Skeletal muscle tissue (tissue), 4 donors: ENCODE results near the gene NDUFAB1. TPM values are rescaled to one million over a fixed set of nuclear protein-coding genes. Genes with fewer than 3 reads are reported as not detected.
"Not testable (repeated sequence)": the region's sequence is repeated elsewhere in the genome, so short reads cannot be mapped to it uniquely, and the experiment has no call there.

ENCODE experiments used
- H3K27ac ChIP-seq: one replicate; pipeline ENCODE4 v1.7.0; 2013; ENCODE audit warnings: mild to moderate bottlenecking, low read depth, low read length, inconsistent platforms
- H3K27me3 ChIP-seq, 3 donors: one replicate each; pipeline ENCODE4 v1.7.0; 2013; ENCODE audit warnings: low read length in 3 of 3; ENCODE audit not compliant: control insufficient read depth in 3 of 3, insufficient read depth in 3 of 3
- H3K36me3 ChIP-seq, 3 donors: one replicate each; pipeline ENCODE4 v1.7.0; 2013; ENCODE audit warnings: low read length in 3 of 3; ENCODE audit not compliant: control insufficient read depth in 3 of 3, insufficient read depth in 3 of 3
- H3K4me1 ChIP-seq, 3 donors: one replicate each; pipeline ENCODE4 v1.7.0; 2013; ENCODE audit warnings: low read length in 3 of 3, mild to moderate bottlenecking in 3 of 3; ENCODE audit not compliant: control insufficient read depth in 3 of 3, insufficient read depth in 3 of 3
- H3K4me3 ChIP-seq, 3 donors: one replicate each; pipeline ENCODE4 v1.7.0; 2013; ENCODE audit warnings: low read length in 3 of 3
- H3K9ac ChIP-seq, 3 donors: one replicate each; pipeline ENCODE4 v1.7.0; 2013; ENCODE audit warnings: low read length in 3 of 3, mild to moderate bottlenecking in 3 of 3, moderate library complexity in 2 of 3, low read depth in 1 of 3
- H3K9me3 ChIP-seq, 3 donors: one replicate each; pipeline ENCODE4 v1.7.0; 2013; ENCODE audit warnings: low read length in 3 of 3; ENCODE audit not compliant: control insufficient read depth in 3 of 3
- total RNA-seq: library from RNA; depleted of rRNA; stranded (reverse); fragments of >200 nt; gene quantifications from one replicate; pipeline ENCODE4 v1.2.3, GENCODE V29; 2014
- donor health status: Osteomylitis.

Gene NDUFAB1
- total RNA-seq, 1 donor from 2014 or later = 111 TPM

- Histone ChIP-seq H3K36me3 (peaks cover 40 to 70% (median 51%) of the 10 kb centered on the region in 3 donors), H3K9ac (no peak overlapping the region)
Measured at GRCh38 chr16:23587726-23588125, 8.4 kb downstream of the NDUFAB1 start.

GRCh38 chr16:23584186-23585076 is 11.7 kb downstream of the NDUFAB1 start:
- H3K4me3 ChIP-seq = no peak overlapping the region
- H3K9ac ChIP-seq = no peak overlapping the region
- peaks cover 43 to 65% (median 52%) of the 10 kb centered on the region in 3 donors for H3K36me3 ChIP-seq
- H3K9me3 ChIP-seq = no peaks in the 10 kb centered on the region
- H3K27me3 ChIP-seq = no peaks in the 10 kb centered on the region
- H3K4me1 ChIP-seq = peaks cover 4 to 7% (median 4%) of the 10 kb centered on the region in 3 donors
- no peak overlapping the region for H3K27ac ChIP-seq

More at GRCh38 chr16:23587726-23588125, 8.4 kb downstream of the NDUFAB1 start:
- Histone ChIP-seq H3K9me3 (no peaks in the 10 kb centered on the region), H3K4me3 (no peak overlapping the region), H3K4me1 (peaks cover 7 to 15% (median 13%) of the 10 kb centered on the region in 3 donors), H3K27me3 (no peaks in the 10 kb centered on the region), H3K27ac (no peak overlapping the region)

GRCh38 chr16:23583271-23583670 is 12.8 kb downstream of the NDUFAB1 start:
- not testable (repeated sequence) for H3K4me3 ChIP-seq, H3K4me1 ChIP-seq
- peaks cover 46 to 65% (median 59%) of the 10 kb centered on the region in 3 donors for H3K36me3 ChIP-seq

GRCh38 chr16:23581764-23582163 is 14.4 kb downstream of the NDUFAB1 start:
- H3K9ac ChIP-seq = no peak overlapping the region
- H3K4me3 ChIP-seq = no peak overlapping the region
- H3K9me3 ChIP-seq = no peaks in the 10 kb centered on the region
- no peaks in the 10 kb centered on the region for H3K27me3 ChIP-seq
- no peak overlapping the region for H3K27ac ChIP-seq
- H3K4me1 ChIP-seq = peaks cover 0 to 2% (median 0%) of the 10 kb centered on the region in 3 donors
- H3K36me3 ChIP-seq = peaks cover 39 to 65% (median 50%) of the 10 kb centered on the region in 3 donors

More at GRCh38 chr16:23583271-23583670, 12.8 kb downstream of the NDUFAB1 start:
- H3K9me3 ChIP-seq, H3K27ac ChIP-seq, H3K9ac ChIP-seq, H3K27me3 ChIP-seq: not testable (repeated sequence)

- Histone ChIP-seq H3K9ac (no peak overlapping the region), H3K27ac (no peak overlapping the region), H3K4me1 (peaks cover 0 to 2% (median 0%) of the 10 kb centered on the region in 3 donors), H3K4me3 (no peak overlapping the region), H3K27me3 (no peaks in the 10 kb centered on the region), H3K36me3 (peaks cover 38 to 64% (median 45%) of the 10 kb centered on the region in 3 donors), H3K9me3 (no peaks in the 10 kb centered on the region)
Measured at GRCh38 chr16:23580391-23580790, 15.7 kb downstream of the NDUFAB1 start.

GRCh38 chr16:23579371-23579770 is 16.7 kb downstream of the NDUFAB1 start:
- H3K4me1 ChIP-seq = peaks cover 0 to 2% (median 0%) of the 10 kb centered on the region in 3 donors
- H3K9me3 ChIP-seq = no peaks in the 10 kb centered on the region
- peaks cover 30 to 54% (median 42%) of the 10 kb centered on the region in 3 donors for H3K36me3 ChIP-seq

GRCh38 chr16:23578101-23578830 is 17.9 kb downstream of the NDUFAB1 start:
- Histone ChIP-seq H3K27ac (no peak overlapping the region), H3K36me3 (peaks cover 31 to 53% (median 46%) of the 10 kb centered on the region in 3 donors), H3K27me3 (no peaks in the 10 kb centered on the region), H3K9me3 (no peaks in the 10 kb centered on the region), H3K9ac (no peak overlapping the region), H3K4me3 (no peak overlapping the region), H3K4me1 (peaks cover 2 to 6% (median 4%) of the 10 kb centered on the region in 3 donors)

More at GRCh38 chr16:23579371-23579770, 16.7 kb downstream of the NDUFAB1 start:
- Histone ChIP-seq H3K27ac (no peak overlapping the region), H3K9ac (no peak overlapping the region), H3K4me3 (no peak overlapping the region), H3K27me3 (no peaks in the 10 kb centered on the region)

GRCh38 chr16:23577493-23577892 is 18.6 kb downstream of the NDUFAB1 start:
- Histone ChIP-seq H3K4me1 (peaks cover 2 to 14% (median 11%) of the 10 kb centered on the region in 3 donors), H3K9ac (no peak overlapping the region), H3K27ac (no peak overlapping the region)

GRCh38 chr16:23575834-23576233 is 20.3 kb downstream of the NDUFAB1 start:
- Histone ChIP-seq H3K4me1 (peaks cover 2 to 21% (median 11%) of the 10 kb centered on the region in 3 donors), H3K9ac (no peak overlapping the region), H3K36me3 (peaks cover 34 to 61% (median 57%) of the 10 kb centered on the region in 3 donors), H3K27me3 (no peaks in the 10 kb centered on the region), H3K27ac (no peak overlapping the region), H3K4me3 (no peak overlapping the region), H3K9me3 (no peaks in the 10 kb centered on the region)

More at GRCh38 chr16:23577493-23577892, 18.6 kb downstream of the NDUFAB1 start:
- H3K9me3 ChIP-seq = no peaks in the 10 kb centered on the region
- H3K27me3 ChIP-seq = no peaks in the 10 kb centered on the region
- no peak overlapping the region for H3K4me3 ChIP-seq
- peaks cover 31 to 60% (median 54%) of the 10 kb centered on the region in 3 donors for H3K36me3 ChIP-seq
